ENCODE results near the gene RAF1. TPM values are rescaled to one million over a fixed set of nuclear protein-coding genes. Genes with fewer than 3 reads are reported as not detected.

RAF1 gene
- total and polyA plus RNA-seq, 9 of the 15 experiments (the other 6 are each of a cell fraction or from before 2014, with no cell fraction given), result 28.0 to 183 (median 85.6) TPM

GRCh38 chr3:12670365-12671119 lies 6.6 kb upstream of the RAF1 start:
- no peak for TF ChIP-seq HDAC1 (IDR thresholded peaks at IDR 0.05)
- TF ChIP-seq TRIM24 (IDR thresholded peaks at IDR 0.05), result no peak
- TF ChIP-seq IRF2 (CRISPR knock-in tag; IDR thresholded peaks at IDR 0.05), result no peak
- TF ChIP-seq MEF2A (IDR thresholded peaks at IDR 0.05; ENCODE audit: control insufficient read depth, low read depth, low read length), result no peak
- TF ChIP-seq NR2F6 (CRISPR knock-in tag; IDR thresholded peaks at IDR 0.05), result no peak
- TF ChIP-seq MYBL2 (IDR thresholded peaks at IDR 0.05; ENCODE audit: low read depth), result no peak
- TF ChIP-seq MYBL2 (CRISPR knock-in tag; IDR thresholded peaks at IDR 0.05; ENCODE audit: borderline replicate concordance), result no peak
- TF ChIP-seq MTA2 (IDR thresholded peaks at IDR 0.05; ENCODE audit: low read depth), result no peak
- TF ChIP-seq ZNF354B (CRISPR knock-in tag; IDR thresholded peaks at IDR 0.05), result no peak
- TF ChIP-seq ZNF347 (CRISPR knock-in tag; IDR thresholded peaks at IDR 0.05; ENCODE audit: low read depth), result no peak
- no peak for TF ChIP-seq RBM22 (IDR thresholded peaks at IDR 0.05; ENCODE audit: low read depth, low read length, poor library complexity, severe bottlenecking)
- no peak for TF ChIP-seq NBN (IDR thresholded peaks at IDR 0.05; ENCODE audit: low read depth)
- no peak for TF ChIP-seq RBM25 (IDR thresholded peaks at IDR 0.05; ENCODE audit: low read depth, low read length, severe bottlenecking)
- TF ChIP-seq LARP7 (IDR thresholded peaks at IDR 0.05), result no peak
- no peak for TF ChIP-seq SNAPC5 (CRISPR knock-in tag; IDR thresholded peaks at IDR 0.05)
- no peak for TF ChIP-seq MITF (IDR thresholded peaks at IDR 0.05)
- TF ChIP-seq TAF1 (IDR thresholded peaks at IDR 0.05; ENCODE audit: control insufficient read depth, extremely low read depth, insufficient read depth, low read length, severe bottlenecking), result no peak
- no peak for TF ChIP-seq SETDB1 (IDR thresholded peaks at IDR 0.05; ENCODE audit: low read length)
- TF ChIP-seq NFXL1 (CRISPR knock-in tag; IDR thresholded peaks at IDR 0.05), result no peak
- POLR2A ChIA-PET, result interaction anchor here (0.7 kb wide), 1 partner anchor 57 kb away, joined by 3 read pairs; no protein-coding TSS in a partner anchor

More at GRCh38 chr3:12670365-12671119, 6.6 kb upstream of the RAF1 start:
- no peak overlapping the region for H3K4me2 ChIP-seq (ENCODE audit: insufficient read depth, low read length)
- ATAC-seq (peak; percentile 50), FAIRE-seq (no peak), DNase-seq (ENCODE audit: extremely low read depth in 1 of 4, low spot score in 3 of 4) (no peak)
- CTCF ChIA-PET (ENCODE audit: low intra/inter-chr PET ratio), result no interaction called here
- H3K79me2 ChIP-seq (ENCODE audit: control insufficient read depth, insufficient read depth, low read length), result no peaks in the 10 kb centered on the region
- peaks cover 0 to 3% of the 10 kb centered on the region in 2 experiments; a peak in 3 of 5 replicates for H3K4me1 ChIP-seq (replicated peaks in 1 of 2; ENCODE audit: control insufficient read depth in 2 of 2, insufficient read depth in 2 of 2, low read length in 2 of 2)
- H2AFZ ChIP-seq (ENCODE audit: low read depth, low read length), result peak overlapping the region; percentile 19; the same call in 1 of the 2 replicates
- intact Hi-C loops (cut with micrococcal nuclease), result no loop called here
- H3K9me3 ChIP-seq (replicated peaks; ENCODE audit: control insufficient read depth, insufficient read depth, low read depth, low read length), result no peaks in the 10 kb centered on the region
- H3K9me1 ChIP-seq (ENCODE audit: control insufficient read depth, insufficient read depth, low read length), result no peaks in the 10 kb centered on the region
- no peaks in the 10 kb centered on the region for H3K27me3 ChIP-seq (ENCODE audit: control insufficient read depth in 2 of 2, insufficient read depth in 2 of 2, low read length in 2 of 2)
- H3K27ac ChIP-seq (ENCODE audit: extremely low read depth, low read depth, low read length), result no peak overlapping the region
- WGBS (ENCODE audit: insufficient coverage, low coverage, missing lambda C conversion rate), result 49% methylated on average over 4 of the region's 10 CpGs
- in situ Hi-C loops (cut with MboI), result no loop called here
- no peaks in the 10 kb centered on the region for H3K36me3 ChIP-seq (ENCODE audit: control insufficient read depth, insufficient read depth, low read length)
- no TSS peak for BruUV-seq (replicated peaks)
- 0 out of 4 replicates have a peak overlapping the region, but pooled peaks of 1 of the 2 experiments have one; percentile 45 for H3K9ac ChIP-seq (ENCODE audit: insufficient read depth in 1 of 2, low read depth in 2 of 2, low read length in 2 of 2)
- H3K4me3 ChIP-seq, result no peak overlapping the region
- no peaks in the 10 kb centered on the region for H4K20me1 ChIP-seq (replicated peaks; ENCODE audit: control insufficient read depth, insufficient read depth, low read length)

Measured in K562 (cell line).